Keratinocyte (primary cell): Measurements from ENCODE around the gene PRR20G.

Experiments
- EZH2 ChIP-seq: IDR thresholded peaks from one replicate; pipeline ENCODE4 v1.6.1; 2012; ENCODE audit warnings: inconsistent platforms, mild to moderate bottlenecking, low read length, moderate library complexity
- TF ChIP-seq, protein P1 (sequence below), 3 experiments: IDR thresholded peaks in 1 of 3; conservative IDR thresholded peaks in 1 of 3; optimal IDR thresholded peaks in 1 of 3; 2 replicates in 2 of 3; 3 replicates in 1 of 3; pipeline versions ENCODE3 to v1.5.1; 2011; ENCODE audit warnings: low read length in 3 of 3, mild to moderate bottlenecking in 3 of 3, moderate library complexity in 2 of 3, control low read depth in 1 of 3, inconsistent platforms in 1 of 3; ENCODE audit not compliant: insufficient read depth in 2 of 3; ENCODE audit errors: extremely low read depth in 1 of 3

DNA sequence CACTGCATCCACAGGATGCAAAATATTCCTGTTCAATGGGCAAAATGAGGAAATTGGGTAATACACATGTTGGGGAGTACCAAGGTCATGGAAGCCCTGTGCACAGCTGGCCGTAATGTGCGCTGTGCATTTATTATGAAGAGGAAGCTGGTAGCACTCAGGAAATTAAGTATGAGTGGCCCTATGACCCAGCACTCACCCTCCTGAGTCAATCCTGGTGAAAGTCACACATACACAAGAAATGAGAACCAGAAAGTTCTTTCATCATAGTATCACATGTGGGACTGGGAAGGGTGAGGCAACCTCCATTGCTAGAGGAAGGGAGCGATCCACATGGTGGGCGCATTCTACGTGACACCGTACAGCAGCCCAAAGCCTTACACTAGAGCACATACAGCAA is 11.4 kb upstream of the PRR20G start:
- TF ChIP-seq, protein P1, sequence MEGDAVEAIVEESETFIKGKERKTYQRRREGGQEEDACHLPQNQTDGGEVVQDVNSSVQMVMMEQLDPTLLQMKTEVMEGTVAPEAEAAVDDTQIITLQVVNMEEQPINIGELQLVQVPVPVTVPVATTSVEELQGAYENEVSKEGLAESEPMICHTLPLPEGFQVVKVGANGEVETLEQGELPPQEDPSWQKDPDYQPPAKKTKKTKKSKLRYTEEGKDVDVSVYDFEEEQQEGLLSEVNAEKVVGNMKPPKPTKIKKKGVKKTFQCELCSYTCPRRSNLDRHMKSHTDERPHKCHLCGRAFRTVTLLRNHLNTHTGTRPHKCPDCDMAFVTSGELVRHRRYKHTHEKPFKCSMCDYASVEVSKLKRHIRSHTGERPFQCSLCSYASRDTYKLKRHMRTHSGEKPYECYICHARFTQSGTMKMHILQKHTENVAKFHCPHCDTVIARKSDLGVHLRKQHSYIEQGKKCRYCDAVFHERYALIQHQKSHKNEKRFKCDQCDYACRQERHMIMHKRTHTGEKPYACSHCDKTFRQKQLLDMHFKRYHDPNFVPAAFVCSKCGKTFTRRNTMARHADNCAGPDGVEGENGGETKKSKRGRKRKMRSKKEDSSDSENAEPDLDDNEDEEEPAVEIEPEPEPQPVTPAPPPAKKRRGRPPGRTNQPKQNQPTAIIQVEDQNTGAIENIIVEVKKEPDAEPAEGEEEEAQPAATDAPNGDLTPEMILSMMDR (optimal IDR thresholded peaks at IDR 0.05 in 1 of 3, IDR thresholded peaks at IDR 0.05 in 1 of 3, conservative IDR thresholded peaks at IDR 0.05 in 1 of 3; ENCODE audit: extremely low read depth in 1 of 3, insufficient read depth in 2 of 3, low read length in 3 of 3), result no peak
- no peak for TF ChIP-seq EZH2
